H1 (cell line): ENCODE results near the gene SCGB1D2. TPM values are rescaled to one million over a fixed set of nuclear protein-coding genes. Genes with fewer than 3 reads are reported as not detected.

Experiments
- CHD7 ChIP-seq: fragments of 300-600 bp; sonication (generic); IDR thresholded peaks from 2 replicates; pipeline ENCODE4 v1.7.1; 2012; ENCODE audit warnings: low read length, moderate library complexity, mild to moderate bottlenecking, inconsistent platforms; ENCODE audit not compliant: insufficient replicate concordance
- FOSL1 ChIP-seq: IDR thresholded peaks from 2 replicates; pipeline ENCODE4 v1.6.1; 2011; ENCODE audit warnings: mild to moderate bottlenecking, low read depth, low read length, moderate library complexity; ENCODE audit not compliant: insufficient read depth
- GTF2F1 ChIP-seq: IDR thresholded peaks from 2 replicates; pipeline ENCODE4 v1.6.1; 2012; ENCODE audit warnings: low read depth, low read length, improper control_type of control experiment, borderline replicate concordance
- polyA plus RNA-seq, 7 experiments: library from polyadenylated mRNA; depleted of rRNA in 3 of 7; stranded (reverse) in 5 of 7; unstranded in 2 of 7; fragments of >200 nt in 5 of 7; fragments of 200-250 nt in 2 of 7; gene quantifications; 1 replicate in 5 of 7; 2 replicates in 1 of 7; 4 replicates in 1 of 7; pipeline versions ENCODE4 v1.2.1 to v1.2.3, GENCODE V29; 2011 to 2013; ENCODE audit warnings: missing spikeins in 2 of 7, mixed read lengths in 2 of 7
- total RNA-seq: library from RNA; stranded (reverse); fragmentation: NEBNext Ultra II Directional; extraction: Animal tissue kit (Norgen Biotek cat#: 25700); gene quantifications from 2 replicates; pipeline ENCODE4 v1.2.1, GENCODE V29; 2021

Gene SCGB1D2
- total and polyA plus RNA-seq, 2 of the 8 experiments (the other 6 are each of a cell fraction or from before 2014, with no cell fraction given) = not detected

- TF ChIP-seq CHD7 (no peak), GTF2F1 (no peak), FOSL1 (no peak)
These were observed 24.5 kb downstream of the SCGB1D2 start (continued) for GRCh38 chr11:62266558-62266957.
